Measurements from ENCODE around the gene OR56A4.
"Not testable (repeated sequence)": the region's sequence is repeated elsewhere in the genome, so short reads cannot be mapped to it uniquely, and the experiment has no call there.

The OR56A4 gene

DNA sequence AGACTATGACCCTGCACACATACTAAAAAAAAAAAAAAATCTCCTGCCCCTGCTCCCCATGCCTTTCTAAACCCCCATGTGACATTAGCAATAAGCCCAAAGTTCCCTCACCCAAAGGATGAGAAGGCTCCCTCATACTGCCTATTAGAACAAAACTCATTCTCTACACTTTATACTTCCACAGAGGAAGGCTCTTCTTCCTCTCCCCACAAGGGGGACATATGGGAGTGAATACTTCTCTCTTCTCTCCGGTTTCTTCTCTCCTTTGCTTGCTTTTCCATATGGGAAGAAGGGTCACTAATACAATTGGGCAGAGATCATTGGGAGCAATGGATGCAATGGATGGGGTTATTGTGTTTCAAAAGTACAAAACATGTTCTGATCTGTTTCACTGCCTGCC is 23.3 kb downstream of the OR56A4 start:
- TF ChIP-seq, protein P1, sequence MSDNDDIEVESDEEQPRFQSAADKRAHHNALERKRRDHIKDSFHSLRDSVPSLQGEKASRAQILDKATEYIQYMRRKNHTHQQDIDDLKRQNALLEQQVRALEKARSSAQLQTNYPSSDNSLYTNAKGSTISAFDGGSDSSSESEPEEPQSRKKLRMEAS (IDR thresholded peaks at IDR 0.05; ENCODE audit: low read depth, low read length): no peak
- TF ChIP-seq, protein P2, sequence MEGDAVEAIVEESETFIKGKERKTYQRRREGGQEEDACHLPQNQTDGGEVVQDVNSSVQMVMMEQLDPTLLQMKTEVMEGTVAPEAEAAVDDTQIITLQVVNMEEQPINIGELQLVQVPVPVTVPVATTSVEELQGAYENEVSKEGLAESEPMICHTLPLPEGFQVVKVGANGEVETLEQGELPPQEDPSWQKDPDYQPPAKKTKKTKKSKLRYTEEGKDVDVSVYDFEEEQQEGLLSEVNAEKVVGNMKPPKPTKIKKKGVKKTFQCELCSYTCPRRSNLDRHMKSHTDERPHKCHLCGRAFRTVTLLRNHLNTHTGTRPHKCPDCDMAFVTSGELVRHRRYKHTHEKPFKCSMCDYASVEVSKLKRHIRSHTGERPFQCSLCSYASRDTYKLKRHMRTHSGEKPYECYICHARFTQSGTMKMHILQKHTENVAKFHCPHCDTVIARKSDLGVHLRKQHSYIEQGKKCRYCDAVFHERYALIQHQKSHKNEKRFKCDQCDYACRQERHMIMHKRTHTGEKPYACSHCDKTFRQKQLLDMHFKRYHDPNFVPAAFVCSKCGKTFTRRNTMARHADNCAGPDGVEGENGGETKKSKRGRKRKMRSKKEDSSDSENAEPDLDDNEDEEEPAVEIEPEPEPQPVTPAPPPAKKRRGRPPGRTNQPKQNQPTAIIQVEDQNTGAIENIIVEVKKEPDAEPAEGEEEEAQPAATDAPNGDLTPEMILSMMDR (IDR thresholded peaks at IDR 0.05; ENCODE audit: low read depth, low read length): peak; percentile 11
- no peak for TF ChIP-seq MYC (IDR thresholded peaks at IDR 0.05; ENCODE audit: low read depth, low read length)
- H3K4me3 ChIP-seq (ENCODE audit: low read depth, low read length): no peak overlapping the region
- DNase-seq (ENCODE audit: low read depth): no peak

DNA sequence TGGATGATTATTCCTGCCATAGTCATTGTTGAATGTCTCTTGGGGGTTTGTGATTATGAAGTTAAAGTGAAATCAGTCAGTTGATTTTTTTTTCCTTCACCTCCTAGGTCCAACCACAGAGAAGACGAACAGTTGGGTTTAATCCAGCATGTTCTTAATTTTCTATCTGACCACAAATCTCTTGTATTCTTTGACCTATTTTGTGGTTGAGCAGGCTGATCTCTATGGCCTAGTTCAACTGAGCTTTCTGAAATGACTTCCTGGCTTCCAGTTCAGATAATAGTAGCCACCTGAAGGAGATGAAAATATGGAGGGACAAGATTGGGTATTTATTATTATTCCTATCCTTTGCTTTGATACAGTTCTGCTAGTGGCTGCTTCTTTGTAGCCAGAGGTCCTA is 33.2 kb downstream of the OR56A4 start:
- H3K4me3 ChIP-seq (ENCODE audit: low read depth, low read length): no peak overlapping the region
- TF ChIP-seq MYC (IDR thresholded peaks at IDR 0.05; ENCODE audit: low read depth, low read length) (no peak), POLR2A (IDR thresholded peaks at IDR 0.05; ENCODE audit: extremely low read depth, insufficient read length) (no peak)
- TF ChIP-seq, protein P1 (IDR thresholded peaks at IDR 0.05; ENCODE audit: low read depth, low read length): no peak
- TF ChIP-seq, protein P2 (IDR thresholded peaks at IDR 0.05; ENCODE audit: low read depth, low read length): no peak
- DNase-seq (ENCODE audit: low read depth): no peak

DNA sequence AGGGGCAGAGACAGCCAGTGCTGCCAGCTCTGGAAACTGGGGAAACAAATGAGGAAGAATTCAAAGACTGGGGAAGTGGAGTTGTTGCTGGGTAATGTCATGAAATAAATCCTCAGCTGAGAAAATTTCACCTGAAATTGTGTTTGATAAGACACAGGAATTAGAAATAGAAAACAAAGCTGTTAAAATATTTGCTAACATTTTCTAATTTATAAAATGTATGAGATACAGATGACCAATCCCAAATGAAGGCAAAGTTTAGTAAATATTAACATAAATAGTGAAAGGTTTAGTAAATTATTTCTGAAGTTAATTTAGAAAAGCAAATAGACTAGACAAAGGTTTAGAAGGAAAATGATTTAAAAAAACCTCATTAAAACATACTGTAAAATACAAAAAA is 38.4 kb downstream of the OR56A4 start, which contains the start of gene OR56A5:
OR56A5 (minus strand) TSS at position 101 of the 400 bp plus-strand sequence; CDS start at position 101, 0 bp downstream.
- no peak for DNase-seq (ENCODE audit: low read depth)
- no peak for TF ChIP-seq MYC (IDR thresholded peaks at IDR 0.05; ENCODE audit: low read depth, low read length)
- TF ChIP-seq, protein P1 (IDR thresholded peaks at IDR 0.05; ENCODE audit: low read depth, low read length): no peak
- TF ChIP-seq, protein P2 (IDR thresholded peaks at IDR 0.05; ENCODE audit: low read depth, low read length): no peak
- no peak for TF ChIP-seq POLR2A (IDR thresholded peaks at IDR 0.05; ENCODE audit: extremely low read depth, insufficient read length)
- H3K4me3 ChIP-seq (ENCODE audit: low read depth, low read length): no peak within 1 kb of the TSS

DNA sequence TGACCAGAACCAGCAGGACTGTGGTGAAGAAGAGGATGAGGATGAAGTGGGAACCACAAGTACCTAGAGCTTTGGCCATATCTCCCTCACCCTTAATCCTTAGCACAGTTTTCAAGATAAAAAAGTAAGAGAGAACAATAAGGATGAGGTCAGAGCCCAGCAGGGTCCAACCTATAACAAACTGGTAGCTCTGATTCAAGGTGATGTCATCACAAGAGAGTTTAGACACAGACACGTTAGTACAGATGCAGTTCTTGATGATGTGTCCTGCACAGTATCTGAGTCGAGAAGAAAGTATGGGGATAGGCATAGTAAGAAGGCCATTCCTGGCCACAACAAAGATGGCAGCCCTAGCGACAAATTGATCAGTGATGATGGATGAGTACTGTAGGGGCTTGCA is 39.0 kb downstream of the OR56A4 start:
- no peak overlapping the region for H3K4me3 ChIP-seq (ENCODE audit: low read depth, low read length)
- no peak for DNase-seq (ENCODE audit: low read depth)
- TF ChIP-seq, protein P1 (IDR thresholded peaks at IDR 0.05; ENCODE audit: low read depth, low read length): no peak
- TF ChIP-seq POLR2A (IDR thresholded peaks at IDR 0.05; ENCODE audit: extremely low read depth, insufficient read length) (no peak), MYC (IDR thresholded peaks at IDR 0.05; ENCODE audit: low read depth, low read length) (no peak)
- TF ChIP-seq, protein P2 (IDR thresholded peaks at IDR 0.05; ENCODE audit: low read depth, low read length): no peak

DNA sequence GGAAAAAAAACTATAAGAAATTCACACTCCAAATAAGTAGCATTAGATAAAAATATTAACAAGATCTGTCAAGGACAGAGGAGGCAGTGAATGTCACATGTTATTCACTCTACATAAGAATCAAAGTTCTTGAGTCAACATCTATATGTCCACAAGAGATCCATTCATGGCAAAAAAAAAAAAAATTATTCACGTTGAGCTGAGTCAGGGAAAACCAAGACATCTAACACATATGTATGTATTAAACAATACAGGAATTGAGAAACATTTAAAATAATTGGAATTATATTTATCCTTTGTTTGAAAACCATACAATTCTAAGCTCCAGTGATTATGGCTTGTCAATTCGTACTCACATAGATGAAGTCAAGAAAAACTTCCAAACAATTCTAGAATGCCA is 39.8 kb downstream of the OR56A4 start:
- DNase-seq (ENCODE audit: low read depth): no peak
- H3K4me3 ChIP-seq (ENCODE audit: low read depth, low read length): no peak overlapping the region
- TF ChIP-seq MYC (IDR thresholded peaks at IDR 0.05; ENCODE audit: low read depth, low read length) (no peak), POLR2A (IDR thresholded peaks at IDR 0.05; ENCODE audit: extremely low read depth, insufficient read length) (no peak)
- TF ChIP-seq, protein P2 (IDR thresholded peaks at IDR 0.05; ENCODE audit: low read depth, low read length): no peak
- TF ChIP-seq, protein P1 (IDR thresholded peaks at IDR 0.05; ENCODE audit: low read depth, low read length): no peak

DNA sequence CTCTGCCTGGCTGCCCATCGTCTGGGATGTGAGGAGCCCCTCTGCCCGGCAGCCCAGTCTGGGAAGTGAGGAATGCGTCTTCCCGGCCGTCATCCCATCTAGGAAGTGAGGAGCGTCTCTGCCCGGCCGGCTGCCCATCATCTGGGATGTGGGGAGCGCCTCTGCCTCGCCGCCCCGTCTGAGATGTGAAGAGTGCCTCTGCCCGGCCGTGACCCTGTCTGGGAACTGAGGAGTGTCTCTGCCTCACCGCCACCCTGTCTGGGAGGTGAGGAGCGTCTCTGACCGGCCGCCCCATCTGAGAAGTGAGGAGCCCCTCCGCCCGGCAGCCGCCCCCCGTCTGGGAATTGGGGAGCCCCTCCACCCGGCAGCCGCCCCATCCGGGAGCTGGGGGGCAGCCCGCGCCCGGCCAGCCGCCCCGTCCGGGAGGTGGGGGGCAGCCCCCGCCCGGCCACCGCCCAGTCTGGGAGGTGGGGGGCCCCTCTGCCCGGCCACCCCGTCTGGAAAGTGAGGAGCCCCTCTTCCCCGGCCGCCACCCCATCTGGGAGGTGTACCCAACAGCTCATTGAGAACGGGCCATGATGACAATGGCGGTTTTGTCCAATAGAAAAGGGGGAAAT is 45.9 kb downstream of the OR56A4 start:
- DNase-seq (ENCODE audit: low read depth); H3K4me3 ChIP-seq (ENCODE audit: low read depth, low read length): not testable (repeated sequence)

Data from NB4 (cell line).